HG02840 (cell line): Measurements from ENCODE around the gene TMEM98.
"Not testable (repeated sequence)": the region's sequence is repeated elsewhere in the genome, so short reads cannot be mapped to it uniquely, and the experiment has no call there.

Experiments used
- ATAC-seq: cut with Tn5 transposase; IDR thresholded peaks from one replicate; pipeline ENCODE4 v1.9.1; 2021; ENCODE audit warnings: mild to moderate bottlenecking, moderate library complexity, moderate number of reproducible peaks; ENCODE audit not compliant: unreplicated experiment, low FRiP score

TMEM98 gene, protein sequence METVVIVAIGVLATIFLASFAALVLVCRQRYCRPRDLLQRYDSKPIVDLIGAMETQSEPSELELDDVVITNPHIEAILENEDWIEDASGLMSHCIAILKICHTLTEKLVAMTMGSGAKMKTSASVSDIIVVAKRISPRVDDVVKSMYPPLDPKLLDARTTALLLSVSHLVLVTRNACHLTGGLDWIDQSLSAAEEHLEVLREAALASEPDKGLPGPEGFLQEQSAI

DNA sequence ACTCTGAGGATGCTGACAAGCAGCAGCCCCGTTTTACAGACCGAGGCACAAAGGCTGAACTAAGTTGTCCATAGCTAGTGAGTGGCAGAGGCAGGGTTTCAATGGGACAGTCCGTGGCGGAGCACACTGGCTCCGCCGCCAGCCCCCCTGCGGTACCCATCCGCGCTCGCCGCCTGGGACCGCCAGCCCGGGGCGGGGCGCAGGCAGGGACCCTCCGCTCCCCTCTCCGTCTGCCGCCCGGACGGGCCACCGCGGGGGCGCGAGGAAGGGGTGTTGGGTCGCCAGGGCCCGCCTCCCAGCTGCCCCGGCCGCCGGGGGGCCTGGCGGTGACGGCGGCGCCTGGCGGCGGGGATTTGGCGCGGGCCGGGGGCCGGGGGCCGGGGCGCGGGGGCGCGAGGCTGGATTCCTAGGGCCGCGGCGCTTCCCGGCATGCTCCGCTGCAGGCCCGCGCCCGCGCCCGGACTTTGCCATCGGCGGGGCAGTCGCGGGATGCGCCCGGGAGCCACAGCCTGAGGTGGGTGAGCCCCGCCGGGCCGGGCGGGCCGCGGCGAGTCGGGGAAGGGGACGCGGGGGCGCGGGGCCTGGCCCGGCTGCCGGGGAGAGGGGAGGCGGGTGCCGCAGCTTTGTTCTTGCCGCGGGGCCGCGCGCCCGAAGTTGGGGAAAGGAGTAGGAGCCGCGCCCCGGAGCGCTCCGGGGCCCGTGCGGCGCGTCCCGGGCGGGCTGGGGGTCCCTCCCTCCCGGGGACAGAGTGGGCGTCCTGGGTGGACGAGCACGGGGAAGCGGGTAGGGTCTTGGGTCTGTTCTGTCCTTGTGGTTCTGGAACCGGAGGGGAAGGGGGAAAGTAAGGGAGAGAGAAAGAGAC lies at the start of gene TMEM98:
TMEM98 (plus strand) TSS at position 430 of the 862 bp plus-strand sequence. CDS start 3,376 bp downstream, outside the sequence.
- ATAC-seq = no peak

DNA sequence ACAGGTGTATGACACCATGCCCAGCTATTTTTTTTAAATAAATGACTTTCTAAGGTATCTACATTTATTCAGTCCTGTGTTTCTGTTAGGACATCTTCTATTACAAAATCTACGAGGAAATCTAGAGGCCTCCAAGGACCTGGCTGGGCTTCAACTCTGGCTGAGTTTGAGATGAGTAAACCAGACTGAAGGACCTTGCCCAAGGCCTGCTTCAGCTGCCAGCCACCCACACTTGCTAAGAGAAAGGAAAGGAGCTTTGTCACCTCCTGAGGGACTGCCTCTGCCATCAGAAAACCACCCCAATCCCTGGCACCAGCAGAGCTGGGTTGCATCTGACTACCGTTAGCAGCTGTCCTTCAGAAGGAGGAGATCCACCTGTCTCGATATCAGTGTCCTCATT lies 49.7 kb upstream of the TMEM98 start:
- no peak for ATAC-seq

DNA sequence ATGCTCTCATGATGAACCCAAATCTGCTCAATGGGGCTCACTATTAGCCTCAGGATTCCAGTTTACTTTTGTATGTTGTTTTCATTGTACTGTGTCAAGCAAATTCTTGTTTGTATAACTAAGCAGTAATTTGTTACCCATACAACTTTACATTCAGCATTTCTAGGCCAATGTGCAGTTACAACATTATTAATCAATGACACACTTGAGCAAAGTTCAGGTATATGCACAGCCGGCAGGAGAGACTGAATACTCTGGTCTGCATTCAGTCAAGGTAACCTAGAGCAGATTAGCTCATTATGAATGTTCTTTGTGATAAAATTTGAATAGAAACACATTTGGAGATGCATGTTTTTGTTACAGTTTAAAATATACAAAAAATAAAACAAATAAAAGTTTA lies 48.8 kb upstream of the TMEM98 start:
- ATAC-seq = no peak

- ATAC-seq = no peak
Measured at GRCh38 chr17:32880671-32881453, 47.1 kb upstream of the TMEM98 start.

DNA sequence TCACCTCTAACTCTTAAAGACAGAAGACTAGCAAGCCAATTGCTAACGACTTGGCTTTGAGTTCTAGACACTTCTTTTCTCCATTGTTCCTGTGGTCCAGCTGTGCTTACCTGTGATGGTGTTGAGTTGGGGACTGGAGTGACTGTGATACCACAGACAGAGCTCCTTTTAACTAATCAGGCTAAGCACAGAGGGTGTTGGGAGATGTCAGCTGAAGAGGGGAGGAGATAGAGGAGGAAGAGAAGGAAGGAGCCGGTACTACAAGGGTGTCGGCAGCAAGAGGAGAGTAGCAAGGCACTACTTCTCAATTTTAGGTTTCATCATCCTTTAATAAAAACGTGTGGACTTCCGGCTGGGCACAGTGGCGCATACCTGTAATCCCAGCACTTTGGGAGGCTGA lies 45.9 kb upstream of the TMEM98 start:
- ATAC-seq = no peak

GRCh38 chr17:32882734-32883133 lies 45.2 kb upstream of the TMEM98 start:
- ATAC-seq = no peak

- ATAC-seq = not testable (repeated sequence)
Measured at GRCh38 chr17:32886951-32887350, 41.0 kb upstream of the TMEM98 start.

- not testable (repeated sequence) for ATAC-seq
Measured at GRCh38 chr17:32887410-32887809, 40.5 kb upstream of the TMEM98 start.

- ATAC-seq = no peak
Measured at GRCh38 chr17:32894245-32894644, 33.7 kb upstream of the TMEM98 start.

DNA sequence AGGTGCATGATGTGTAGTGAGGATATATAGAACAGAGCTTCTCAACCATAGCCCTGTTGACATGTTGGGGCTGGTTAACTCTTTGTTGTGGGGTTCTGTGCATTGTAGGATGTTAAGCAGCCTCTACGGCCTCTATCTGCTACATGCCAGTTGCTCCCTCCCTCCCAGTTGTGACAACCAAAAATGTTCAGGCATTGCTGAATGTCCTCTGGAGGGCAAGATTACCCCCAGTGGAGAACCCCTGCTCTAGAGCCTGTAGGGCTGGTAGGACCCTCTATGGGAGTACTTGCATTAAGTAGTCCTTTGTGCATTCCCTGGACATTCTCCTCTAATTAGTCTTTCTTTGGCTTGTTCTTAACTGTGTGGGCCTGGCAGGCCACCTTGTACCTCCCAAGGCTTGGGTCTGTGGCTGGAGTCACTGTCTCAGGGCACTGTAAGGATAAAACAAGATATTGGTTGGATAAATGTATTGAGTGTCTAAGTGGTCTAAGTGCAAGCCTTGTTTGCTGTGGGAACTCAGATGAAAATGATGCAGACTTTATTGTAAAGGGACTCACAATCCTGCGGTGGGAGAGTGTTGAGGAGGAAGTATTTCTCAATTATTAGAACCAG lies 31.2 kb upstream of the TMEM98 start:
- no peak for ATAC-seq

GRCh38 chr17:32899236-32900013 lies 28.5 kb upstream of the TMEM98 start:
- no peak for ATAC-seq

DNA sequence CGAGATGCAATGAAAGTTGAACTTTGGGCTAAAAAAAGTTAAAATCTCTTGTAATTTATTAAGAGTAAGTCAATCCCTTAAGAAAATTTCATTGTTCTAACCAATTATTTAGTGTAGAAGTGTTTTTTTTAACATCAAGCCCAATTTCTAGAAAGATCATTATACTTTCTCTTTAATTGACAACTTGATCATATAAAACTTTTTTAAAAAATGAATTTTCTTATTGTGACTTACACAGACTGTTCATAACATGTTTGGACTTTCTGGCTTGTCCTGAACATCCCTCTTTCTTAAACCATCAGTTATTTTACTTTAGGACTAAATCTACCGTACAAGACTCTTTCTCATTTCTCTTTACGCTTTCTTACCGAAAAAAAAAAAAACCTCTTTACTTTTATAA lies 26.2 kb upstream of the TMEM98 start:
- no peak for ATAC-seq

DNA sequence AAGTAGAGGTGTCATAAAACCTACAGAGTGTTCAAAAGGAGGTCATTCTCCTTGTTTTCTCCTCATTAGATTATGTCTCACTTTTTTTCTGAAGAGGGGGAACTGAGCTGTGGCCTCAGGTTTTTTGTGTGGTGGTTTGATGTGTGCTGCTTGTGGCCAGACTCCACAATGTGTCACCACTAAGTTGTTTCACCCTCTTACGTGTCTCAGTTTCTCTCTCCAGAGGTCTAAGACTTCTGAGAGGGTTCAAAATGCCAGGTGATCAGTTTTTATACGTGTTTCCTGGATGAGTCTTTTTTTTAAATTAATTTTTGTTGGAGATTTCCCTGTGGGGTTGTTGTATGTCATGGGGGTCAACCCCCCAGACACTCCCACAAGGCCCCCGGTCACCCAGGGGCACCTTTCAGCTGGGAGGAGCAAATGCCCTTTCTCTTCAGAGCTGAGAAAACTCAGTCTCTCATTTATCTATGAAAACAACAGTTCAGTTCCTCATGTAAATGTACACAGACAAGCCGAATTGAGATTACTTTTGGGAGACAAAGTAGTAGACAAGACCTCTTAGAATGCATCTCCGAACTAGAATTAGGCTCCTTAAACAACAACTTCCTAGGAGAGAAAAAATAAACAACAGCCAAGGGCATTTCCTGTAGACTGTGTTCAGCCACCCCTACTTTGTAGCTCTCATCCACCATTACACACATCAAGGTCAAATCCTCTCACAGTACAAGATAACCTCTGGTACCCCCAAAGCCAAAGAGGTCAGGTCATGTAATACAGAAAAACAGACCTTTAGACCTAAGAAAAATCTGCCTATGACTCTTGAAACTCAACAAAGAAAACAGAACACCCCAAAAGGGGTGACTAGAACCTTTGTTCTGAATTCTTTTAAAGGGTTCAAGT lies 23.9 kb upstream of the TMEM98 start:
- no peak for ATAC-seq

GRCh38 chr17:32904891-32905290 lies 23.1 kb upstream of the TMEM98 start:
- no peak for ATAC-seq

DNA sequence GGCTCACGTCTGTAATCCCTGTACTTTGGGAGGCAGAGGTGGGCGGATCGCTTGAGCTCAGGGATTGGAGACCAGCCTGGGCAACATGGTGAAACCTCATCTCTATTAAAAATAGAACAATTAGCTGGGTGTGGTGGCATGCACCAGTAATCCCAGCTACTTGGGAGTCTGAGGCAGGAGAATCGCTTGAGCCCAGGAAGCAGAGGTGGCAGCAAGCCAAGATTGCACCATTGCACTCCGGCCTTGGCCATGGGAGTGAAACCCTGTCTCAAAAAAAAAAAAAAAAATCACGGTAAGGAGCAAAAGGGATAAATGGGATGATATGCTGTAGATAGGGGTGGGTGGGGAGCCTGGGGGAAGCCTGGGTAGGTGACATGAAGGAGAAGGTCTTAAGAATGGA lies 20.4 kb upstream of the TMEM98 start:
- ATAC-seq = no peak

- ATAC-seq = no peak
Measured at GRCh38 chr17:32909787-32910369, 18.1 kb upstream of the TMEM98 start.

DNA sequence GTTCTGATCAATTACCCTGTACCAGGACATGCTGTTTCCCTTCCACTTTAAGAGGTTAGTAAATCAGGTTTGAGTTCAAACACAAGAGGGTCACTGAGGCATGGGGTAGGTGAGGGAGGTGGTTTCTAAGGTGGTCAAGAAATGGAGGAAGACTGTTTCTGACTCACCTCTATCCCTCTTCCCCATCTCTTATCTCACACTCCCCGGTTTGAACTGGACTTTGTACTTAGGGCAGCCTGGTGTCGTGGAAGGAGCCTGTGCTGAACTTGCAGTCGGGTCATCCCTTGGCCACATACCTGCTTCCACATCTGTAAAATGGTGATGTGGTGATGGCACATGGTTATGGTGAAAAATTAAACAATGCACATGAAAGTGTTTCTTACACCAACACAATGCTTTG lies 17.2 kb upstream of the TMEM98 start:
- ATAC-seq = no peak

GRCh38 chr17:32912218-32912897 lies 15.6 kb upstream of the TMEM98 start:
- no peak for ATAC-seq
